Colon (tissue), 2 donors: ENCODE results near the gene ARL8B.
"Not testable (repeated sequence)": the region's sequence is repeated elsewhere in the genome, so short reads cannot be mapped to it uniquely, and the experiment has no call there.

Experiments used
- FAIRE-seq: peaks from 2 replicates; lab custom pipeline; 2012; peaks lifted over from hg19 to GRCh38; lab: Jason Lieb, UNC
- donor health status: control.
- donor health status: control.

Gene ARL8B

DNA sequence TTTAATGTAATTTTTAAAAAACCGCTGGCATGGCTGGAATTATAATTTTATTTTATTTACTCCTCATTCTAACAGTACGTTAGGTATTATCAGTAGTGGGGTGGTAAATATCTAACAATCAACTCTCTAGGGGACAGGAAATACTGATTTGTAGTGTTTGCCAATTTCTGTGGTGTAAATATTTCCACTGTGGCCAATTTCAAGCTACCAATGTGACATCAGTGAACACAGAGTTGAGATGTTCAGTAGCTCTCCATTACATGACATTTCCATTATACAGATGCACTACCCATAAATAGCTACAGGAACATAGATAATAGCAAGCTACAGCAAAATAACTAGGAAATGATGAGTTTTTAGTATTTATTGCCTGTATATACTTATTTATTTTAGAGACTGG is 10.0 kb upstream of the ARL8B start:
- no peak for FAIRE-seq

DNA sequence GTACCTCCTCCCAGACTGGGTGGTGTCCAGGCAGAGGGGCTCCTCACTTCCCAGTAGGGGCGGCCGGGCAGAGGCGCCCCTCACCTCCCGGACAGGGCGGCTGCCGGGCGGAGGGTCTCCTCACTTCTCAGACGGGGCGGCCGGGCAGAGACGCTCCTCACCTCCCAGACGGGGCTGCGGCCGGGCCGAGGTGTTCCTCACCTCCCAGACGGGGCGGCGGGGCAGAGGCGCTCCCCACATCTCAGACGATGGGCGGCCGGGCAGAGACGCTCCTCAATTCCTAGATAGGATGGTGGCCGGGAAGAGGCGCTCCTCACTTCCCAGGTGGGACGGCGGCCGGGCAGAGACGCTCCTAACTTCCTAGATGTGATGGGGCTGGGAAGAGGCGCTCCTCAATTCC is 8.4 kb upstream of the ARL8B start:
- FAIRE-seq, result not testable (repeated sequence)

DNA sequence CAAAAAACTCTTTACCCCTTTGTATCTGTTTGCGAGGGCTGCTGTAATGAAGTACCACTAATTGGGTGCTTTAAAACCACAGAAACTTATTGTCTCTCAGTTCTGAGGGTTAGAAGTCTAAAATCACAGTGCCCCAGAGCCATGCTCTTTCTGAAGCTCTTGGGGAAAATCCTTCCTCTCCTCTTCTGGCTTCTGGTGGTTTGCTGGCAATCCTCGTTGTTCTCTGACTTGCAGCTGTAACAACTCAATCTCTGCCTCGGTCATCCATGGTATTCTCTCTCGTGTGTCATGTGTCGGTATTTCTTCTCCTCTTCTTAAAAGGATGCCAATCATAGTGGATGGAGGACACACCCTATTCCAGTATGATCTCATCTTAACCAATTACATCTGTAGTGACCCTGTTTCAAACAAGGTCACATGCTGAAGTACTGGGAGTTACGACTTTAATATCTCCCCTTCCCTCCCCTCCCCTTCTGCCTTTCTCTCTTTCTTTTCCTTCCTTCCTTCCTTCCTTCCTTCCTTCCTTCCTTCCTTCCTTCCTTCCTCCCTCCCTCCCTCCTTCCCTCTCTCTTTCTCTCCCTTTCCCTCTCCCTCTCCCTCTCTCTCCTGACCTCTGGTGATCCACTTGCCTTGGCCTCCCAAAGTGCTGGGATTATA is 6.5 kb upstream of the ARL8B start:
- FAIRE-seq, result no peak

DNA sequence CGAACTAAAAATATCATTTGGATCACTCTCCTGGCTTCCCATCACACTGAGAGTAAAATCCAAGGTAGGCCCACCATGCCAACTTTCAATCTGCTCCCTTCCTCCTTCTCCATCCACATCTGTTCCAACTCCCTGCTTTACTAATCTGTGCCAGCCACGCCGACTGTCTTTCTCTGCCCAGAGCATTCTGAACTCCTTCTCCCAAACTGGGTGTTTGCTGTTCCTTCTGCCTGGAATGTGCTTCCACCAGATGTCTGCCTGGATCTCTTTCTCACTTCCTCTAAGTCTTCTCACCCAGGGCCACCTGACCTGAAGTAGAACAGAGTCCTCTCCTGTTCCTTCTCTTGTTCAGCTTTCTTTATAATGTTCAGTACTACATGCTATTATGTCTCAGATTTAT is 5.6 kb upstream of the ARL8B start:
- no peak for FAIRE-seq

GRCh38 chr3:5120446-5120845 is 1.6 kb upstream of the ARL8B start:
- FAIRE-seq, result no peak

- no peak for FAIRE-seq
Measured at GRCh38 chr3:5122741-5123706, 932 bp downstream of the ARL8B start.

DNA sequence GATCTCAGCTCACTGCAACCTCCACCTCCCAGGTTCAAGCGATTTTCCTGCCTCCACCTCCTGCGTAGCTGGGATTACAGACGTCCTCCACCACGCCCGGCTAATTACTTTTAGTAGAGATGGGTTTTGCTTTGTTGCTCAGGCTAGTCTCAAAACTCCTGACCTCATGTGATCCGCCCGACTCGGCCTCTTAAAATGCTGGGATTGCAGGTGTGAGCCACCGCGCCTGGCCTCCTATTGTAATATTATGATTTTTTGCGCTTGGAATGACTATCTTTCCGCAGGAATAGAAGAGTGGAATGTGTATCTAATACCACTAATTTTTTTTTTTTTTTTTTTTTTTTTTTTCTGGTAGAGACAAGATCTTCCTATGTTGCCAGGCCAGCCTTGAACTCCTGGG is 1.8 kb downstream of the ARL8B start:
- FAIRE-seq, result no peak

GRCh38 chr3:5126586-5126985 is 4.5 kb downstream of the ARL8B start:
- no peak for FAIRE-seq

GRCh38 chr3:5128849-5129248 is 6.8 kb downstream of the ARL8B start:
- FAIRE-seq, result no peak

- no peak for FAIRE-seq
Measured at GRCh38 chr3:5133239-5134018, 11.3 kb downstream of the ARL8B start.

DNA sequence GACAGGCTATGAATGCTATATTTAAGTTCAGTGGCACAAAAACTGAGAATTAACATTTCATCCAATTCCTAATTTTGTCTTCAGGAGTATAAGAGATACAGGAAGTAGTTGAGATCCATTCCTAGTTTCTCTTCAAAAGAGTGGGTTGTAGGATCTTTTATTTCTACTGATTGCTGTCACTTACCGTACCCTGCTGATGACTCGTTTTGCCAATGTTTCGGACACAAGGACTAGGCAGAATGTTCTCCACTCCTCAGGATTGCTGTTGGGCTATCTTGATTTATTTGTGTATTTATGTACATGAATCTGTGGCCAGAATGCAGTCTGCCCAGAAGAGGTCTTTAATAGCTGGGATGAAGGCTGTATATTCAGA is 11.9 kb downstream of the ARL8B start:
- FAIRE-seq, result no peak

DNA sequence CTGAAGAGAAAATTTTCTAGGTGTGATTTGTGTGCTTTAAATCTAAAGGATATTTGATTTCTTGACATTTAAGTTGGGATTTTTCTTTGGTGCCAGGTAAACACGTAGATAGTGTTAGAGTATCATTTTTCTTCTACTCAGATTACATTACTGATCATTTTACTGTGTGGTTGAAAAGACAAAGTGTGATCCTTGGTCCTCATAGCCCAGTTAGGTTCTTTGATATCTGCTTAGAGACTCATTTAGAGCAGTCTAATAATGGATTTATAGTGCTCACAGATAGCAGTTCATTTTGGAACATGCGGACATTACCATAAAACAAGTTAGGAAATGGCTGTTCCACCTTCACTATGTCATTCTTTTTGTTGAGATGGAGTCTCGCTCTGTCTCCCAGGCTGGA is 12.4 kb downstream of the ARL8B start:
- no peak for FAIRE-seq

DNA sequence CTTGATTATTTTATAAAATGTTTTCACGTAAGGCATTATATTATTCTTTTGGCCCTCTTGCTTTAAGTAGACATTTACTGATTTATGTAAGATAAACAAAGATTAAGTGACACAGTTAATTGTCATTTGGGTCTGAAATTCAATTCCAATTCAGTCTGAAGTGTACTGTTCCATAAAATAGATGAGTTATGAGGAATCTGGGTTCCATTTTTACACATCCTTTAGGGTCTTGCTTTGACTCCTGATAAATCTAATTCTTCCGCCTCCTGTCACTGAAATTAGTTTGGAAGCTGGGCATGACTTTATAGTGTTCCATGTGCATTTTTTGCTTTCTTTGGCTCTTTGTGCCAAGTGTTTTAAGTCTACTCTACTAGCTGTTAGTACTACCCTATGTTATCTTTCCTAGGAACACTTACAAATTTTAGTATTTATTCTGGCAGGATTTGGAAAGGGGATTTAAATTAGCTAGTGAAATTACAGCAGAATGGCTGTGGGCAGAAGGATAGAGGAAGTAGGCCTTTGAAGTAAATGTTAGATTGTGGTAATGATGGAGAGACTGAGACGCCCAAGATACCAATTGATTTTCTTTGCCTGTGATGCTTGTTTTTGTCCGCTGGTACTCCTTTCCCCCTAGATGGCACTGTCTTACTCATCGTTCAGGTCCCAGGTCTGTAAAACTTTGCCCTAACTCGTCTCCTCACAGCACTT is 14.3 kb downstream of the ARL8B start:
- FAIRE-seq, result no peak

- no peak for FAIRE-seq
Measured at GRCh38 chr3:5136919-5137429, 14.9 kb downstream of the ARL8B start.

DNA sequence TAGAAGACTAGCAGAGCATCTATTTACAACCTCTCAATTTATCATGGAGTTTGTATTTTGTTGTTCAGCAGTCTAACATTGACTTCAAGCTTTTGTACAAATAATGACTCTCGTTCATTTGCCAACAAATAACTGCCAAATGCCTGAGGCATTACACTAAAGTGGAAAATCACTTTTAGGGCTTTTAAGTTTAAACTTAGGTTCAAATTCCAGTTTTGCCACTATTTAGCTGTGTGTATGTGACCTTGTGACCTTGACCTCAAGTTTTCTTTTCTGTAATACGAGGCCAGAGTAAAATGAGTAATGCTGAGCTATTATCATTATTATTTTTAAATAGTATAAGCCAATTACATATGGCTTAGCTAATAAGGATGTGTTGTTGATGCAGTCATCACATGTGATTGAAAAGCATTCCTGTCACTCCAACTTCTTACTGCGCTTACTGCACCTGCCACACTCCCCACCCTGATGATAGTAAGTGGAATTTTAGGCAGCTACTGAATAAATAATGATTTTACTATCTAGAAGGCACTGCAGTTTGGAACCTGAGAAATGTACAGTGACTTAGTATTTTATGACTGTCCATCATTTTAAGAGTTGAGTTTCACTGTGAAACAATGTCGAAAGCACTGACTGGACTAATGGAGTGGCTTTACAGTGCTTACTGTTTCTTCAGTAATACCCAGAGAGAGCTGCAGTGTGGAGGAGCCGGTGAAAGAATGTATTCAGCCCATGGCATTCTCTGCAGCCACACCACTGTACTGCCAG is 16.3 kb downstream of the ARL8B start:
- no peak for FAIRE-seq

DNA sequence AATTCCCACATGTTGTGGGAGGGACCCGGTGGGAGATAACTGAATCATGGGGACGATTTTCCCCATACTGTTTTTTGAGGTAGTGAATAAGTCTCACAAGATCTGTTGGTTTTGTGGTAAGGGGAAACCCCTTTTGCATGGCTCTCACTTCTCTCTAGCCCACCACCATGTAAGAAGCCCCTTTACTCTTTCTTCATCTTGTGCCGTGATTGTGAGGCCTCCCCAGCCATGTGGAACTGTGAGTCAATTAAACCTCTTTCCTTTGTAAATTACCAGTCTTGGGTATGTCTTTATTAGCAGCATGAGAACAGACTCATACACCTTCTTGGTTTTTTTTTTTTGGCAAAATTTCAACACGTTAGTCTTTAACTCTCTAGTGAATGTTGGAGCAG is 18.1 kb downstream of the ARL8B start:
- FAIRE-seq, result no peak

GRCh38 chr3:5140839-5141238 is 18.7 kb downstream of the ARL8B start:
- FAIRE-seq, result no peak

- no peak for FAIRE-seq
Measured at GRCh38 chr3:5141760-5142159, 19.7 kb downstream of the ARL8B start.

GRCh38 chr3:5143464-5143863 is 21.4 kb downstream of the ARL8B start:
- FAIRE-seq, result no peak

DNA sequence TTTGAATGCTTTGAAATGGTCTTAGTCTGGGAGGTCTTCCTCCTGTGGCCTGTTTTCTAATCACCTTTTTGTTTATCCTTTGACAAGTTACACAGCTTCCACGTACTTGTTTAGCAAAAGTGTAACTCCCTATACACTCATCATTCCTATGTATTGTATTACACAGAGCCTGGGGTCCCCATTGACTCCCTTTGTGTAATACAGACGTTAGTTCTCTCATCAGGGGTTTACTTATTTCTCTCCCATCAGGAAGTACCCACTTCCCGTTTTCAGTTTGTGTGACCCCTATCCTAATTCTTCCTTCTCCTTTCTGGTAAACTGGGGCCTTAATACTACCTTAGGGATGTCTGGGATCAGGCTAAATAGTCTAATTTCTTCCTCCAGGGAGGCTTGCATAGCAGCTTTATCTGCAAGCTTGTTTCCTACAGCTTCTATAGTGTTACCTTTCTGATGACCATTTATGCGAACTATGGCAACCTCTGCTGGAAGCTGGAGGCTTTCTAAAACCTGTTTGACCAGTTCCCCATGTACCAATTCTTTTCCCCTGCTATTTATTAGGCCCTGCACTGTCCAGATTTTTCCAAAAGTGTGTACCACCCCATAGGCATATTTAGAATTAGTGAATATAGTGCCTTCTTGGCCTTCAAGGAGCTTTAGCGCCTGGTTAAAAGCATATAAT is 22.4 kb downstream of the ARL8B start:
- FAIRE-seq, result no peak

DNA sequence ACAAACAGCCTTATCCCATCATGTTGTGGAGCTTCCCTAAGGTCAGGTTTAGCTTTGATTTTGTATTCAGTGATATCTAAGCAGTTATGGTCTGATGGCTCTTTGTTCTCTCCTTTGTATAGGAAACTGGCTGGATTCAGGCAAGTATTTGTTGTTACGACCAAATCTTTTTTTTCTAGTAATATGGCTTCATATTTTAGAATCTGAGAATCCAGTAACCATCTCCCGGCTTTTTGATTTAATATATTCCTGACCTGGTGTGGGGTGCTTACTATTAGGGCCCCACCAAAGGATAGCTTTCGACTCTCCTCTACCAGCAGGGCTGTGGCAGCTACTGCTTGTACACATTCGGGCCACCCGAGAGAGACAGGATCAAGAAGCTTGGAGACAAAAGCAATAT is 23.0 kb downstream of the ARL8B start:
- no peak for FAIRE-seq
